Stimulated activated CD8-positive, alpha-beta memory T cell treated with anti-CD3 and anti-CD28 coated beads, Interleukin-7, amount 100 ng/mL, for 48 hours (primary cell): ENCODE data around the gene KCNQ1.
"Not testable (repeated sequence)": the region's sequence is repeated elsewhere in the genome, so short reads cannot be mapped to it uniquely, and the experiment has no call there.

Experiments used
- DNase-seq, 2 donors: peaks; one replicate each; pipeline ENCODE4 v3.0.0-alpha.2; 2020; ENCODE audit warnings: low read depth in 1 of 2; ENCODE audit errors: extremely low read depth in 1 of 2

Gene KCNQ1

GRCh38 chr11:2587976-2588748, 143.4 kb downstream of the KCNQ1 start:
- no peak for DNase-seq

GRCh38 chr11:2588809-2589537, 144.2 kb downstream of the KCNQ1 start:
- no peak for DNase-seq

- no peak for DNase-seq
These were observed 144.7 kb downstream of the KCNQ1 start for GRCh38 chr11:2589538-2589934.

GRCh38 chr11:2590131-2590964, 145.5 kb downstream of the KCNQ1 start:
- DNase-seq = no peak

GRCh38 chr11:2590965-2591754, 146.4 kb downstream of the KCNQ1 start:
- DNase-seq = no peak

- no peak for DNase-seq
These were observed 147.0 kb downstream of the KCNQ1 start for GRCh38 chr11:2591805-2592204.

- DNase-seq = no peak
These were observed 148.0 kb downstream of the KCNQ1 start for GRCh38 chr11:2592559-2593392.

GRCh38 chr11:2593393-2593950, 148.7 kb downstream of the KCNQ1 start:
- DNase-seq = no peak

GRCh38 chr11:2594267-2594666, 149.5 kb downstream of the KCNQ1 start:
- no peak for DNase-seq

- no peak for DNase-seq
These were observed 150.4 kb downstream of the KCNQ1 start for GRCh38 chr11:2595204-2595603.

- DNase-seq = no peak
These were observed 154.9 kb downstream of the KCNQ1 start for GRCh38 chr11:2599561-2600189.

- DNase-seq = no peak
These were observed 164.5 kb downstream of the KCNQ1 start for GRCh38 chr11:2609345-2609744.

GRCh38 chr11:2612884-2613571, 168.2 kb downstream of the KCNQ1 start:
- DNase-seq = no peak

GRCh38 chr11:2621894-2622293, 177.1 kb downstream of the KCNQ1 start:
- no peak for DNase-seq

GRCh38 chr11:2625183-2625582, 180.4 kb downstream of the KCNQ1 start:
- DNase-seq = no peak

GRCh38 chr11:2630679-2631078, 185.9 kb downstream of the KCNQ1 start:
- DNase-seq = no peak

GRCh38 chr11:2631161-2631560, 186.4 kb downstream of the KCNQ1 start:
- no peak for DNase-seq

- not testable (repeated sequence) for DNase-seq
These were observed 195.0 kb downstream of the KCNQ1 start for GRCh38 chr11:2639763-2640162.
